Measurements from ENCODE around the gene ST3GAL6.
A peak's percentile ranks its signal among the peaks of the same experiment; 100 is the strongest.

The ST3GAL6 gene

DNA sequence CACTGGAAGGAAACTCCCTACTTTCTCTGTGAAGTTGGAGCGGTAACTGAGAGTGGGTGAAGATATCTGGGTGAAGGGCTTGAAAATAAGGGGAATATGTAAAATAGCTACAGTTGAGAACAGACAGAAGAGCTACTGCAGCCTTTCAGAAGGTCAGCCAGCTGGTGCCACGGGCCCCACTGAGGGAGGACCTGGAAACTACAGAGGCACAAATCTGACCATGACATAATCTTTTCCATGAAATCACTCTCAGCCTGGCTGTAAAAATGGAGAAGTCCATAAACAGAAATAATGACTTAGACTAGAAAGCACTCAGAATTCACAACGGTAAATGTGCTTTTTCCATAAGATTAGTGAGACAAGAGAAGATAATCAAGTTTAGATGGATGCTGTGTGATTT, 46.4 kb downstream of the ST3GAL6 start:
- H3K4me1 ChIP-seq (ENCODE audit: insufficient read depth, low read length, severe bottlenecking): no peaks in the 10 kb centered on the region
- H3K4me2 ChIP-seq (ENCODE audit: low read length): no peak overlapping the region
- H3K4me3 ChIP-seq (ENCODE audit: low read depth, low read length, poor library complexity, severe bottlenecking): no peak overlapping the region
- no peaks in the 10 kb centered on the region for H3K9me2 ChIP-seq (ENCODE audit: low read depth, low read length)
- TF ChIP-seq EZH2 (IDR thresholded peaks at IDR 0.05; ENCODE audit: borderline replicate concordance, low read length): no peak
- H3K9me3 ChIP-seq (ENCODE audit: low read length): no peaks in the 10 kb centered on the region
- no peaks in the 10 kb centered on the region for H3K79me2 ChIP-seq (ENCODE audit: insufficient read depth, low read length)
- no peaks in the 10 kb centered on the region for H3K27me3 ChIP-seq (ENCODE audit: insufficient read depth, low read length)
- H3F3A ChIP-seq (ENCODE audit: insufficient read depth, low read length): no peaks in the 10 kb centered on the region
- no peak overlapping the region for H2AFZ ChIP-seq (ENCODE audit: low read length)
- no peaks in the 10 kb centered on the region for H4K20me1 ChIP-seq (ENCODE audit: insufficient read depth, low read length)
- H3K36me3 ChIP-seq (ENCODE audit: insufficient read depth, low read length): no peaks in the 10 kb centered on the region
- no peak overlapping the region for H3K9ac ChIP-seq (ENCODE audit: low read length)
- H3K27ac ChIP-seq (ENCODE audit: low read depth, low read length, poor library complexity, severe bottlenecking): no peak overlapping the region

DNA sequence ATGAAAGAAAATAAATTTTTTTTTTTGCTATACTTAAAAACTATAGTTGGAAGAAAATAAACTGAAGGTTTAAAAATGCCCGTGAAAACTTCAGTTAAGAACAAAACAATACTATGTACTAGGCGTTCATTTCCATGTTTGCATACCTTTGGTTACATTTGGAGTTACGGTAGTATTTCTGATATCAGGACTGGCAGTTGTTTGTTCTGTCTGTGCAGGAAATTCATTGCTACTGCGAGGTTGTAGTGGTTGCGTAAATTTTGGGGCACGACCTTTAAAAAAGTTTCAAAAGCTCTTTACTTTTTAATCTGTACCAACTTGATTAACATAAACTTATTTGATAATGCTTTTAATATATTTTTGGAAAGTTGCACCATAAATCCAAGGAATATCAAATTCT, 47.9 kb downstream of the ST3GAL6 start:
- Histone ChIP-seq H3K27ac (ENCODE audit: low read depth, low read length, poor library complexity, severe bottlenecking) (no peak overlapping the region), H3K79me2 (ENCODE audit: insufficient read depth, low read length) (no peaks in the 10 kb centered on the region), H3K9me3 (ENCODE audit: low read length) (no peaks in the 10 kb centered on the region), H3K36me3 (ENCODE audit: insufficient read depth, low read length) (no peaks in the 10 kb centered on the region), H3K27me3 (ENCODE audit: insufficient read depth, low read length) (no peaks in the 10 kb centered on the region), H3K9ac (ENCODE audit: low read length) (no peak overlapping the region), H3K4me2 (ENCODE audit: low read length) (no peak overlapping the region), H3F3A (ENCODE audit: insufficient read depth, low read length) (no peaks in the 10 kb centered on the region), H3K4me3 (ENCODE audit: low read depth, low read length, poor library complexity, severe bottlenecking) (no peak overlapping the region), H2AFZ (ENCODE audit: low read length) (no peak overlapping the region), H3K4me1 (ENCODE audit: insufficient read depth, low read length, severe bottlenecking) (no peaks in the 10 kb centered on the region), H3K9me2 (ENCODE audit: low read depth, low read length) (no peaks in the 10 kb centered on the region), H4K20me1 (ENCODE audit: insufficient read depth, low read length) (no peaks in the 10 kb centered on the region)
- TF ChIP-seq EZH2 (IDR thresholded peaks at IDR 0.05; ENCODE audit: borderline replicate concordance, low read length): no peak
- TF ChIP-seq, protein P1, sequence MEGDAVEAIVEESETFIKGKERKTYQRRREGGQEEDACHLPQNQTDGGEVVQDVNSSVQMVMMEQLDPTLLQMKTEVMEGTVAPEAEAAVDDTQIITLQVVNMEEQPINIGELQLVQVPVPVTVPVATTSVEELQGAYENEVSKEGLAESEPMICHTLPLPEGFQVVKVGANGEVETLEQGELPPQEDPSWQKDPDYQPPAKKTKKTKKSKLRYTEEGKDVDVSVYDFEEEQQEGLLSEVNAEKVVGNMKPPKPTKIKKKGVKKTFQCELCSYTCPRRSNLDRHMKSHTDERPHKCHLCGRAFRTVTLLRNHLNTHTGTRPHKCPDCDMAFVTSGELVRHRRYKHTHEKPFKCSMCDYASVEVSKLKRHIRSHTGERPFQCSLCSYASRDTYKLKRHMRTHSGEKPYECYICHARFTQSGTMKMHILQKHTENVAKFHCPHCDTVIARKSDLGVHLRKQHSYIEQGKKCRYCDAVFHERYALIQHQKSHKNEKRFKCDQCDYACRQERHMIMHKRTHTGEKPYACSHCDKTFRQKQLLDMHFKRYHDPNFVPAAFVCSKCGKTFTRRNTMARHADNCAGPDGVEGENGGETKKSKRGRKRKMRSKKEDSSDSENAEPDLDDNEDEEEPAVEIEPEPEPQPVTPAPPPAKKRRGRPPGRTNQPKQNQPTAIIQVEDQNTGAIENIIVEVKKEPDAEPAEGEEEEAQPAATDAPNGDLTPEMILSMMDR (IDR thresholded peaks at IDR 0.05; ENCODE audit: low read length): no peak

DNA sequence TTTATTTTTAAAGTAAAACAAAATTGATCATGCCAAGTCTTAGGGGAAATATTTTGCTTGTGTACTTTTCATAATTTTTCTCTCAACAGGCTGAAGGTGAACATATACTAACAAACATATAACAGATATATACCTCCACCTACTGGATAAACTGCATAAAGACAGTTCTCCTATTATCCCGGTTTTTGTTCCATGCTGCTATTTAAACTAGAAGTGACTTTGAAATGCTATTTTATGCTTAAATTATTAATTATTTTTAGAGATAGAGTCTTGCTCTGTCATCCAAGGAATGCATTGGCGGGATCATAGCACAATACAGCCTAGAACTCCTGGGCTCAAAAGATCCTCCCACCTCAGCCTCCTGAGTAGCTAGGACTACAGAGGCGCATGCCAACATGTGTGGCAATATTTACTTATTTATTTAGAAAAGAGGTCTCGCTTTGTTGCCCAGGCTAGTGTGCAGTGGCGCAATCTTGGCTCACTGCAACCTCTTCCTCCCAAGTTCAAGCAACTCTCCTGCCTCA, 49.8 kb downstream of the ST3GAL6 start:
- Histone ChIP-seq H3K4me1 (ENCODE audit: insufficient read depth, low read length, severe bottlenecking) (no peaks in the 10 kb centered on the region), H3F3A (ENCODE audit: insufficient read depth, low read length) (no peaks in the 10 kb centered on the region), H3K9me3 (ENCODE audit: low read length) (no peaks in the 10 kb centered on the region), H3K79me2 (ENCODE audit: insufficient read depth, low read length) (no peaks in the 10 kb centered on the region), H2AFZ (ENCODE audit: low read length) (no peak overlapping the region), H3K9me2 (ENCODE audit: low read depth, low read length) (no peaks in the 10 kb centered on the region), H4K20me1 (ENCODE audit: insufficient read depth, low read length) (no peaks in the 10 kb centered on the region), H3K4me2 (ENCODE audit: low read length) (no peak overlapping the region), H3K36me3 (ENCODE audit: insufficient read depth, low read length) (no peaks in the 10 kb centered on the region), H3K9ac (ENCODE audit: low read length) (no peak overlapping the region), H3K4me3 (ENCODE audit: low read depth, low read length, poor library complexity, severe bottlenecking) (no peak overlapping the region), H3K27me3 (ENCODE audit: insufficient read depth, low read length) (no peaks in the 10 kb centered on the region), H3K27ac (ENCODE audit: low read depth, low read length, poor library complexity, severe bottlenecking) (no peak overlapping the region)
- no peak for TF ChIP-seq EZH2 (IDR thresholded peaks at IDR 0.05; ENCODE audit: borderline replicate concordance, low read length)
- TF ChIP-seq, protein P1 (IDR thresholded peaks at IDR 0.05; ENCODE audit: low read length): peak; percentile 51

DNA sequence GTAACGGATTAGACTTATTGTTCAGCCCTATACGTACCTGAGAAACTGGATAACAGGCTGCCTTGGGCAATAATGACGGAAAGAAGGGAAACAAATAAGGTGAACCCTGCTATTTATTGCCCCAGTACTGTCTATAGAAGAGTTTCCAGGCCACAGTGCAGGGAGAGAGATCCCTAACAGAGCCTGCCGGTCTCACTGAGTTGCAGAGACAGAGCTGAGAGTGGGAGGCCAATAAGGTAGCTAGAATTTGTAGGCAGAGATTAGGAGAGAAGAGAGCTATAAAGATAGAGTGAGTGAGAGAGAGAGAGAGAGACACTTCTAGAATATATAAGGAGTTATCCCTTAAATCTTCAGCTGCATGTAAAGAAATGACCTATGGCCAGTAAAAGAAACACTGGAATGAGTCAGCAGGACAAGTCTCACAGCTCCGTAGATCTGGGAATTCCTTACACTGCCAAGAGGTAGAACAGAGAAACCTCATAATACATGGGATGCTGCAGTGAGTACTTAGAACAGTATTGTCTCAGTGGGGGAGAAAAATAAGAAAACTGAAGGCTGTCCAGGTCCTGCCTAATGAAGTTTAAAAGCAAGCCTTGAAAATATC, 51.8 kb downstream of the ST3GAL6 start:
- H3F3A ChIP-seq (ENCODE audit: insufficient read depth, low read length): no peaks in the 10 kb centered on the region

More for the DNA sequence above, 51.8 kb downstream of the ST3GAL6 start:
- no peak overlapping the region for H3K4me3 ChIP-seq (ENCODE audit: low read depth, low read length, poor library complexity, severe bottlenecking)
- no peak overlapping the region for H2AFZ ChIP-seq (ENCODE audit: low read length)
- no peak overlapping the region for H3K4me2 ChIP-seq (ENCODE audit: low read length)
- H4K20me1 ChIP-seq (ENCODE audit: insufficient read depth, low read length): no peaks in the 10 kb centered on the region
- H3K27me3 ChIP-seq (ENCODE audit: insufficient read depth, low read length): no peaks in the 10 kb centered on the region
- H3K9ac ChIP-seq (ENCODE audit: low read length): no peak overlapping the region
- no peaks in the 10 kb centered on the region for H3K79me2 ChIP-seq (ENCODE audit: insufficient read depth, low read length)
- H3K36me3 ChIP-seq (ENCODE audit: insufficient read depth, low read length): no peaks in the 10 kb centered on the region
- no peaks in the 10 kb centered on the region for H3K9me2 ChIP-seq (ENCODE audit: low read depth, low read length)
- no peak overlapping the region for H3K27ac ChIP-seq (ENCODE audit: low read depth, low read length, poor library complexity, severe bottlenecking)
- H3K4me1 ChIP-seq (ENCODE audit: insufficient read depth, low read length, severe bottlenecking): no peaks in the 10 kb centered on the region
- TF ChIP-seq, protein P1 (IDR thresholded peaks at IDR 0.05; ENCODE audit: low read length): no peak
- TF ChIP-seq EZH2 (IDR thresholded peaks at IDR 0.05; ENCODE audit: borderline replicate concordance, low read length): no peak
- H3K9me3 ChIP-seq (ENCODE audit: low read length): no peaks in the 10 kb centered on the region
